Measurements from ENCODE around the gene KATNAL2. TPM values are rescaled to one million over a fixed set of nuclear protein-coding genes. Genes with fewer than 3 reads are reported as not detected.

Gene KATNAL2
- total RNA-seq, 1 donor from 2014 or later, result 2.6 TPM

DNA sequence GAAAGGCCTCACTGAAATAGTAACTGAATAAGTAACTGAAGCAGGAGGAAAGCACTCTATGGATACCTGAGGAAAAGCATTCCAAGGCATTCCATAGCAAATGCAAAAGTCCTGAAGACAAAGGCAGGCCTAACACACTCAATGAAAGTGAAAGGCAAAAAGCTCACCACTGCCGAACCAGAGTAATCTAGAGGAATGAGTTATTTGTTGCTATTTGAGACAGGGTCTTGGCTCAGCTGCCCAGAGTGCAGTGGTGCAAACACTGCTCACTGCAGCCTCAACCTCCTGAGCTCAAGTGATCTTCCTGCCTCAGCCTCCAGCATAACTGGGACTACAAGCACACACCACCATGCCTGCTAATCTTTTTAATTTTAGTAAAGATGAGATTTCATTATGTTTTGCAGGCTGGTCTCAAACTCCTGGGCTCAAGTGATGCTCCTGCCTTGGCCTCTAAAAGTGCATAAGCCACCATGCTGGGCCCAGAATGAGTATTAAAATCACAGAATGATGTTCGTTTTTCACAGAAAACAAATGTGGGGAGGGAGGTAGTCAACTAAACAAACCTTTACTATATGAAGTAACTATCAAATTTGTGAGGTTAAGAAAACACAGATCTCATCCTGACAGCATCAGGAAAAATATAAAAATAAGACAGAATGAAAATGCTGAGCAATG is 18.0 kb upstream of the KATNAL2 start:
- POLR2A ChIA-PET, result interaction anchor here (0.7 kb wide), 1 partner anchor 18 kb away, joined by 3 read pairs; no protein-coding TSS in a partner anchor
- H3K27me3 Mint-ChIP-seq, result no peaks in the 10 kb centered on the region
- no peak for ATAC-seq (ENCODE audit: low read depth)
- TF ChIP-seq, protein P1, sequence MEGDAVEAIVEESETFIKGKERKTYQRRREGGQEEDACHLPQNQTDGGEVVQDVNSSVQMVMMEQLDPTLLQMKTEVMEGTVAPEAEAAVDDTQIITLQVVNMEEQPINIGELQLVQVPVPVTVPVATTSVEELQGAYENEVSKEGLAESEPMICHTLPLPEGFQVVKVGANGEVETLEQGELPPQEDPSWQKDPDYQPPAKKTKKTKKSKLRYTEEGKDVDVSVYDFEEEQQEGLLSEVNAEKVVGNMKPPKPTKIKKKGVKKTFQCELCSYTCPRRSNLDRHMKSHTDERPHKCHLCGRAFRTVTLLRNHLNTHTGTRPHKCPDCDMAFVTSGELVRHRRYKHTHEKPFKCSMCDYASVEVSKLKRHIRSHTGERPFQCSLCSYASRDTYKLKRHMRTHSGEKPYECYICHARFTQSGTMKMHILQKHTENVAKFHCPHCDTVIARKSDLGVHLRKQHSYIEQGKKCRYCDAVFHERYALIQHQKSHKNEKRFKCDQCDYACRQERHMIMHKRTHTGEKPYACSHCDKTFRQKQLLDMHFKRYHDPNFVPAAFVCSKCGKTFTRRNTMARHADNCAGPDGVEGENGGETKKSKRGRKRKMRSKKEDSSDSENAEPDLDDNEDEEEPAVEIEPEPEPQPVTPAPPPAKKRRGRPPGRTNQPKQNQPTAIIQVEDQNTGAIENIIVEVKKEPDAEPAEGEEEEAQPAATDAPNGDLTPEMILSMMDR (IDR thresholded peaks at IDR 0.05), result no peak
- no peak overlapping the region for H3K4me3 Mint-ChIP-seq
- H3K4me1 Mint-ChIP-seq, result peaks cover 20% of the 10 kb centered on the region
- intact Hi-C loops (cut with micrococcal nuclease), result no loop called here
- DNase-seq, result no peak
- CTCF ChIA-PET, result no interaction called here
- H3K27ac Mint-ChIP-seq, result no peak overlapping the region
- H3K9me3 Mint-ChIP-seq, result peaks cover 3% of the 10 kb centered on the region
- peaks cover 27% of the 10 kb centered on the region for H3K36me3 Mint-ChIP-seq (ENCODE audit: low read depth)

DNA sequence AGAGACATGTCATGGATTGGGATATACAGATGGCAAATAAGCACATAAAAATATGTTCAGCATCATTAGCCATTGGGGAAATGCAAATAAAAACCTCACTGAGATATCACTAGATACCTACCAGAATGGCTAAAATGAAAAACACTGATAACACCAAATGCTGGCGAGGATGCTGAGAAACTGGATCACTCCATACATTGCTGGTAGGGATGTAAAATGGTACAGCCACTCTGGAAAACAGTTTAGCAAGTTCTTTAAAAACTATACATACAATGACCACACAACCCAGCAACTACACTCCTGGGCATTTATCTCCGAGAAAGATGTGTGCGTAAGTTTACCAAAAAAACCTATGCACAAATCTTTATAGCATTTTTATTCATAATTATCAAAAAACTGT is 14.0 kb upstream of the KATNAL2 start:
- ATAC-seq (ENCODE audit: low read depth), result no peak
- TF ChIP-seq, protein P1 (IDR thresholded peaks at IDR 0.05), result no peak
- H3K36me3 Mint-ChIP-seq (ENCODE audit: low read depth), result peaks cover 46% of the 10 kb centered on the region
- no peak overlapping the region for H3K4me3 Mint-ChIP-seq
- peaks cover 13% of the 10 kb centered on the region for H3K4me1 Mint-ChIP-seq
- intact Hi-C loops (cut with micrococcal nuclease), result no loop called here
- no peak for DNase-seq
- CTCF ChIA-PET, result no interaction called here
- H3K9me3 Mint-ChIP-seq, result peaks cover 8% of the 10 kb centered on the region
- H3K27ac Mint-ChIP-seq, result no peak overlapping the region
- no peaks in the 10 kb centered on the region for H3K27me3 Mint-ChIP-seq
- POLR2A ChIA-PET, result no interaction called here

DNA sequence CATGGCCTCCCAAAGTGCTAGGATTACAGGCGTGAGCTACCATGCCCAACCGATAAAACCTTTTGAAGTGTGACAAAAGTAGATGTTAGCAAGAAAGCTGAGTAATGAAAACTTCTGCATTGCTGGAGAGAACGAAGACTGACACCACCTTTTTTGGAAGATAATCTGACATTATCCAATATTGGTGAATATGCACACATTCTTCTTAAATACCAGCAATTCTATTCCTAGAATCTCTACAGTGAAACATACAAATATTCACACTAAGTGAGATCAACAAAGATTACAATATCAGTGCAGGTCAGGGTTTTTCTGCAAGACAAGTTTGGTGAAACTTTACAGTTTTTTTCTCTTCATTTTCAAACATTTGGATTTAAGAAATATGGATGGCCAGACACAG is 7.9 kb upstream of the KATNAL2 start:
- DNase-seq (no peak), ATAC-seq (ENCODE audit: low read depth) (no peak)
- Mint-ChIP-seq H3K27me3 (no peaks in the 10 kb centered on the region), H3K9me3 (peaks cover 5% of the 10 kb centered on the region), H3K27ac (no peak overlapping the region), H3K4me3 (no peak overlapping the region), H3K36me3 (ENCODE audit: low read depth) (peaks cover 24% of the 10 kb centered on the region), H3K4me1 (peaks cover 9% of the 10 kb centered on the region)
- CTCF ChIA-PET, result no interaction called here
- intact Hi-C loops (cut with micrococcal nuclease), result no loop called here
- POLR2A ChIA-PET, result interaction anchor here (1.0 kb wide), 1 partner anchor 8 kb away, joined by 4 read pairs; the partner anchor contains the start of genes KATNAL2 and PIAS2
- TF ChIP-seq, protein P1 (IDR thresholded peaks at IDR 0.05), result no peak

- Mint-ChIP-seq H3K4me3 (no peak overlapping the region), H3K36me3 (ENCODE audit: low read depth) (peaks cover 19% of the 10 kb centered on the region), H3K9me3 (peaks cover 2% of the 10 kb centered on the region), H3K27me3 (no peaks in the 10 kb centered on the region), H3K4me1 (peaks cover 21% of the 10 kb centered on the region), H3K27ac (no peak overlapping the region)
- DNase-seq (no peak), ATAC-seq (ENCODE audit: low read depth) (no peak)
- CTCF ChIA-PET, result no interaction called here
- intact Hi-C loops (cut with micrococcal nuclease), result loop anchor here (10.0 kb wide), 3 partner anchors 774 to 946 kb away; partner anchors contain the start of genes EPG5 and HAUS1
- TF ChIP-seq, protein P1 (IDR thresholded peaks at IDR 0.05), result no peak
- POLR2A ChIA-PET, result interaction anchor here (0.7 kb wide), 1 partner anchor 760 kb away, joined by 5 read pairs; no protein-coding TSS in a partner anchor
Observed at GRCh38 chr18:46910856-46911255, 6.5 kb upstream of the KATNAL2 start.

DNA sequence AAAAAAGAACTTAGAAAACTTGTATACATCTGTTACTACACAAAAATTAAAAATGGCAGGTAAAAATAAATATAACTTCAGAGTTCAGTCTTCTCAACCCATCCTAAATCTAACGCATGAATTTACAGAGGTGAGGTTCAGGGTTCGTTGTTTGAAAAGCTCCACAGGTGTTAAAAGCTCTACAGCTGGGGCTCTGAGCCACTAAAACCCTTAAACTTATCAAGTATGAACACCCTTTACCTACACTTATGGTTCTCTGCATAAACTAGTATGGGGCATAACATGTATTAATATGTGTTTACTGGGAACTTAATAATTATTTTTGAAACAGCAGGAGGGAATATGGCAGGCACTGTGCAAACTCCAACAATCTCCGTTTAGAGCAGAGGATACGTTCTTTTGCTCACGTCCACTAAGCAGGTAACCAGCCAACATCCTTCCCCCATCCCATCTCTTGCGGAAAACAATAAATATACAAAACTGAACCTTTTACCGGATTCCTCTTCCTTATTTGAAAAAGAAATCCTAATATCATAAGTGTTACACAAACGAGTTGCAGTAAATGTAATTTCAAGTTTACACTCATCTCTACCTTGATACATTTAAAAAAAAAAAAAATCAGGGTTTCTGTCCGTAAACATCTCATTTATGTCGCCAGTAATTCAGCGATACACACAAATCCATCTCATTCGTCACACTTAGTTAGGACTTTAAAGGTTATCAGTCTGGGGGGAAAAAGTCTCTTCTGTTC is 1.4 kb upstream of the KATNAL2 start:
- peak overlapping the region; percentile 76 for H3K27ac Mint-ChIP-seq
- TF ChIP-seq, protein P1 (IDR thresholded peaks at IDR 0.05), result no peak
- no peaks in the 10 kb centered on the region for H3K27me3 Mint-ChIP-seq
- ATAC-seq (ENCODE audit: low read depth), result no peak
- CTCF ChIA-PET, result no interaction called here
- intact Hi-C loops (cut with micrococcal nuclease), result loop anchor here (2.0 to 10.0 kb wide), 5 partner anchors 257 to 951 kb away; partner anchors contain the start of genes EPG5 and HAUS1
- no peaks in the 10 kb centered on the region for H3K36me3 Mint-ChIP-seq (ENCODE audit: low read depth)
- H3K4me3 Mint-ChIP-seq, result peak overlapping the region; percentile 87
- H3K9me3 Mint-ChIP-seq, result no peaks in the 10 kb centered on the region
- no peak for DNase-seq
- POLR2A ChIA-PET, result interaction anchor here (0.7 kb wide), 2 partner anchors 21 to 101 kb away, joined by 4 to 5 read pairs; no protein-coding TSS in a partner anchor
- H3K4me1 Mint-ChIP-seq, result peaks cover 30% of the 10 kb centered on the region
